NT2/D1 (cell line): Measurements from ENCODE around the gene ASRGL1.

Source experiments
- SUZ12 ChIP-seq: IDR thresholded peaks from 2 replicates; pipeline ENCODE4 v1.6.1; 2011; ENCODE audit not compliant: insufficient read length, insufficient read depth; ENCODE audit errors: extremely low read depth
- YY1 ChIP-seq: IDR thresholded peaks from 2 replicates; pipeline ENCODE4 v1.6.1; 2011; ENCODE audit not compliant: insufficient read length, insufficient read depth
- ZNF274 ChIP-seq: IDR thresholded peaks from 2 replicates; pipeline ENCODE4 v1.6.1; 2011; ENCODE audit warnings: mild to moderate bottlenecking, low read depth, low read length

- no peak for TF ChIP-seq YY1
- no peak for TF ChIP-seq ZNF274
- no peak for TF ChIP-seq SUZ12
Observed at GRCh38 chr11:62418136-62418535, 80.9 kb downstream of the ASRGL1 start.
